GM19467 (cell line): ENCODE measurements around the gene TBC1D10A.
A peak's percentile ranks its signal among the peaks of the same experiment; 100 is the strongest.

Experiments used
- ATAC-seq: cut with Tn5 transposase; IDR thresholded peaks from one replicate; pipeline ENCODE4 v1.9.1; 2021; ENCODE audit warnings: mild to moderate bottlenecking, moderate library complexity; ENCODE audit not compliant: unreplicated experiment

Gene TBC1D10A

DNA sequence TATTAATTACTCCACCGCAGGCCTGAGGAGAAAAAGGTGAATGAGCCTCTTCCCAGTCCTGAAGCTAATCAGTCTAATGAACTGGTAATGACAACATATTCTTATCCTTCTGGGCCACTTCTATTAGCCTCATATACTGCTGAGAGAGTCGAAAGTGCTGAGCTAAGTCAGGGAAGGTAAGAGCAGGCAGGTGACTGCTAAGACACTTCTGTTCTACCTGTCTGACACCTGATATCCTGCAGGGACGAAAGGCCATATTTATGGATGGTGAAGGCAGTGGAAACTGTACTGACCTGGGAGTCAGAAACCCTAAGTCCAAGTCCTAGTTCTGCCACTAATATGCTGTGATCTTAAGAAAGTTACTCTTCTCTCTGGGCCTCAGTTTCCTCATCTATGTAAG is 3.5 kb downstream of the TBC1D10A start:
- ATAC-seq = no peak

DNA sequence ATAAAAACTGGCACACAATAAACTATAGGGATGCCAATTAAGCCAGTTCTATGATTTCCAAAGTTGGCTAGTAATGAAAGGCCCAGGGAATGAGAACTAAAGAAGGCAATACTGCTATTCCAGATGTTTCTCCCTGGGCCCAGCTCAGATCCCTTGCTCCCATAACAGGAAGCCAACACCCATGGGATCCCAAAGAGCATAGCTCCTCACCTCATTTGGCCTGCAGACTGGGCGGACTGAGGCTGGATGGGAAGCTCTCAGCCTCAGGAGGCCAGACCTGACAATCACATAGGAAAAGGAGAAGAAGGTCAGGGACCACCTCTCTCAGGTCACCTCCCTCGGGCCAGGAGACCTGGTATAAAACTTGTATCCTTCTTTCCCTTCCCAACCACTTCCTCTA is 5.3 kb downstream of the TBC1D10A start:
- no peak for ATAC-seq

DNA sequence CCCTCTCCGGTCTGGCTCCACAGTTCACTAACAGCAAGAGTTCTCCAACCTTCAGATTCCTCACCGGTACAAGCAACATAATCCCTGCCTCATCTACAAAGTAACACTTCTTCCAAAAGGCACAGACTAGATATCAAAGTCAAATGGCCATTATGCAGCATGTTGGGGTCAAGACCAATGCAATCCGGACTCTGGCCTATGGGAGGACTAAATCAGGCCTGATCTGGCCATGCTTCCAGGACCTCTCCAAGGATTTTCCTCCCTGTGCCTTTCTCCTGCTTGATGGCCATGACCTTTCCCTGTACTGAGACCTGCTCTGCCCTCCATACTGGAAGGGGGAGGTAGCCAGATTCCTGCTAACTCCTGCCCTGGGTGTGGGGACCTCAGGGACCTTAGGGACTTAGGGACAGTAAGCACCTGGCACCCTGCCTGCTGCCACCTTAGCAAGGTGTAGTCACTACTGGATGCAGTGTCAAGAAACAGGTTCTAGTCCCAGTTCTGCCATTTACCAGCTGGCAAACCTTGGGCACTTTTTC is 6.7 kb downstream of the TBC1D10A start:
- ATAC-seq = no peak

DNA sequence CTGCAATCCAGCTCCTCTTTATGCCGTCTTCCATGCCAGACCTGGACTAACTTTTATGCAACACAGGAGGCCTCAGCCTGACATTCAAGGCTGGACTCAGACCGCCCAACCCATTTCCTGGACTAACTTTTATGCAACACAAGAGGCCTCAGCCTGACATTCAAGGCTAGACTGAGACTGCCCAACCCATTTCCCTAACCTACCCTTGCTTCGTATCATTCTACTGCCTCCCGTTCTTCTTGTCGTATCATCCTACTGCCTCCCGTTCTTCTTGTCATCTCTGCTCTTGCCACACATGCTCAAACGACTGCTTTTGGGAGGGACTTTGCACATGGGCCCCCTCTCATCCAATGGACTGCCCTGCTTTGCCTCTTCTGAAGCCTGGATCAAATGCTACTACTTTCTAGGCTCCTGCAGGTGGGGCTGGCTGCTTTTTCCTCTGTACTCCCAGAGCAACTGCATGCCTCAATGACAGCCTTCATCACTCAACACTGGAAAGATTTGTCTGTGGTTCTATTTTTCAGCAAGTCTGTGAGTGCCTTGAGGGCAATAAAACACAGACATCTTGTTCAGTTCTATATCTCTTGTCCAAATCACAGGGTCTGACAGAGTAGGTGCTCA is 7.8 kb downstream of the TBC1D10A start:
- no peak for ATAC-seq

DNA sequence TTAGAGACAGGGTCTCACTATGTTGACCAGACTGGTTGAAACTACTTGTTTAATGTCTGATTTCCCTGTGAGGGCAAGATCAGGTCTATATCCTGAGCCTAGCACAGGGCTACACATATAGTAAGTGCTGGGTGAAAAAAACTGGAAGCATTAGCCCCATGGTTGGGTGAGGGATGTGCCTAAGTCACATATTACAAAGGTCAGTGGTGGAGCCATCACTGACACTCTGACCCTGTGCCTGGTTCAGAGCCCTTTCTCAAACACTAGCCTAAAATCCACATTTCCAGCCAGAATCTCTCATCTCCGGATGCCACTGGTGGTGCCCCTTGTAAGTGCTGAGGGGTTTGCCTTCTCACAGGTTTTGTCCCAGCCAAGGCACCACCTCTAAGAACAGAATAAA is 9.0 kb downstream of the TBC1D10A start:
- ATAC-seq = no peak

DNA sequence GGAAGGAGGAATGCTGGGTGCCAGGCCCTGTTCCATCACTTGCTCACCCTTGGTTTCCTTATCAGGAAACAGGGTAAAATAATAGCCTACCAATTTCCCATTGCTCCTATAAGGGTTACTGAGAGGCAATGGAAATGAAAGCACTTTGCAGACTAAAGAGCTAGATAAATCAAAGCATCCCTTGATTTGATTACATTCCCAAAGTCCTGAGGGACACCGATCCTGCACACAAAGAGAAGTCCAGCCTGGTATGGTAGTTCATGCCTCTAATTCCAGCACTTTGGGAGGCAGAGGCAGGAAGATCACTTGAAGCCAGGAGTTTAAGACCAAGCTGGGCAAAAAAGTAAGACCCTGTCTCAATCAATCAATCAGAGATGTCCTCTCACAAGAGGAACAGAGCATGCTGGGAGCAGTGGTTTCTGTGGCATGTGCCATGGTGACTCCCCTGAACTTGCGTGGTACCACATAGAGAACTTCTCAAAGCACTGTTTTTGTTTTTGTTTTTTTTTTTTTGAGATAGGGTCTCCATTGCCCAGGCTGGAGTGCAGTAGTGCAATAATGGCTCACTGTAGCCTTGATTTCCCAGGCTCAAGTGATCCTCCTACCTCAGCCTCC is 10.7 kb downstream of the TBC1D10A start:
- ATAC-seq = no peak

DNA sequence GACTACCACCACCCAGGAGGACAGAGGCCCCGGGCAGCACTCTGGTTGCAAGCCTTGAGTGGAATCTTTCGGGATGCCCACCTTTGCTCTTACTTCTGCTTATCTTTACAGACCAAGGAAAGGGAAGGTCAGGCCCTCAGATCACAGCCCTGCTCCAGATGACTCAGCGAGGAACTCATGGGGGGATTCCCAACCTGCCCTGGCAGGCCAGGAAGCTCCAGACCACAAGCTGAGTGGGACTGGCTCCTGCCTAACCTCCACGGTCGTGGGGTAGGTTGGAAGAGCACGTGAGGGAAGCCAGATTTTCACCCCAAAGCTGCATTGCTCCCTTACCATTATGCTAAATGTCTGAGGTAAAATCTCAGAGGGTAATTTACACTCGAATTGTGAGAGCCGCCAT is 11.8 kb downstream of the TBC1D10A start:
- ATAC-seq = no peak

DNA sequence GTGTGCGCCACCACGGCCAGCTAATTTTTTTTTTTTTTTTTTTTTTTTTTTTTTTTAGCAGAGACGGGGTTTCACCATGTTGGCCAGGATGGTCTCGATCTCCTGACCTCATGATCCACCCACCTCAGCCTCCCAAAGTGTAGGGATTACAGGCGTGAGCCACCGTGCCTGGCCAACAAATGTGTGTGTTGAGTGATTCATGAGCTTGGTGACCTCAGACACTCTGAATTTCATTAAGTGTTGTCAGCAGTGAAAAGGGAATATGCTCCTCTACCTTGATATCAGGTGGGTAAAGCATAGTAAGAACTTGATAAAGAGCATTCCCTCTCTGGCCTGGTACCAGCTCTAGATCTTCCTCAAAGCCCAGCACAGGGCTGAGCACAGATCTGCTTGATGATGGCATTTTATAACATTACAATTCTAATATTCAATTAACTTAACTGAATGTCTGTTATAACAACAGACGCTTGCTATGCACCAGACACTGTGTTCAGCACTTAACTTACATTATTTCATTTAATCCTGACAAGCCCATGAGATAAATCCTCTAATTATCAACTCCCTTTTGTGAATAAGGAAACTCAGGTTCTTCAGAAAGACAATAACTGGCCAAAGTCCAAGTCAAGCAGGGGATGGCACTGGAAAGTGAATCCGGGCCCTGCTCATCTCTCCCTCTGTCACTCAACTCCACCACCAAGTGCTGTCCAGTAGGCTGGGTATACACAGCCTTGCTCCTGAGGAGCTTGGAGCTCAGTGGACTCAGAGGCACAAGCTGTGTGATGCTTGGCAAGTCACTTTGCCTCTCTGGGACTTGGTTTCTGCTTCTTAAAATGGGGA is 13.0 kb downstream of the TBC1D10A start:
- no peak for ATAC-seq

DNA sequence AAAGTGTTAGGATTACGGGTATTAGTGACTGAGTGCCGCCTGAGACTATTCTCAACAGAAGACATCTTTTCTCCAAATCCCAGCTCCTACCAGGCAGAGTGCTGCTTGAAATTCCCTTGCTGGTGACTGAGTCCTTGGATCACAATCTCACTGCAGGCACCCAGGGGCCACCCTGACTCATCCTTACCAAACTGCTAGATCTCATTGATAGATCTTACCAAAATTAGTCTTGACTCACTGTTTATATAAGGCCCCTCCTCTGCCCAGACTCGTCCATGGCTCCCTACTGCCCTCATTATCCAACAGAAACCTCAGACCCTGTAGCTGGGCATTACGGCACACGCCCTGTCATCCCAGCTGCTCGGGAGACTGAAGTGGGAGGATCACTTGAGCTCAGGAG is 14.7 kb downstream of the TBC1D10A start:
- ATAC-seq = no peak

DNA sequence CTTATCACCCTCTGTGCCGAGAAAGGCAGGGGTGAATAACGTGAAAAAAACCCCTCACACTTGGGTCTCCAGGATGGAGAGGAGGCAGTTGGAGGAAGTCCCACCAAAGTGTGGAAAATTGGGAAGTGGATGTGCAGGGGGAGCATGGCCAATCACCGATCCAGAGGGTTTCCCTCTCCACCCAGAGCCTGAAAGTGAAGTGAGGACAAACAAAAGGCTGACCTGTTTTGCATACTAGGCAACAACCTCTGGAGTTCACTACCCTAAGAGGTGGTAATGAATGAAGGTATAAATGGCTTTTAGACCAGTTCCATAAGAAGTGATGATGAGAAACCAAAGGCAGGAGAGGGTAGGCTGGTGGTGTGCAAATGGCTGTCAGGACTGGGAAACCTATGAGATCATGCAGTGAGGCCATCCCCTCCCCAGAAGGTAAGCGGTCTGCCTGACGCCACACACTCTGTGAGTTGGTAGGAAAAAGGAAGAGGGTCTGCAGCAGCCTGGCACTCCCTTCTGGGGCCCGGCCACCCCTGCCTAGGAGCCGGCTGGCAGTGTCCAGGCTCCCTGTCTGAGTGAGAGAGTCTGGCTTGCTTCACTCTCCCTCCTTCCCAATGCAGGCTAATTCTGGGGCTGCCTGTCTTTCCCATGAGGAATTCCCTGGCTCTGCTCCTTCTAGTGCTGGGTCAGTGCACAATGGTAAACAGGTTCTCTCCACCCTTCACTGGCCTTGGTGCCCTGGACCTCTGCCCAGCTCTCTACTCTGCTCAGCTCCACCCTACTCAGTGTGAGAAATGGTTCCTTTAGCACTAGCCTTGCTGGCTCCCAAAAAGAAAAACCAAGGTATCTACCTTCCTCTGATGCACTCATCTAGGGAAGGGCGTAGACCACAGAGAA is 15.6 kb downstream of the TBC1D10A start:
- ATAC-seq = no peak

DNA sequence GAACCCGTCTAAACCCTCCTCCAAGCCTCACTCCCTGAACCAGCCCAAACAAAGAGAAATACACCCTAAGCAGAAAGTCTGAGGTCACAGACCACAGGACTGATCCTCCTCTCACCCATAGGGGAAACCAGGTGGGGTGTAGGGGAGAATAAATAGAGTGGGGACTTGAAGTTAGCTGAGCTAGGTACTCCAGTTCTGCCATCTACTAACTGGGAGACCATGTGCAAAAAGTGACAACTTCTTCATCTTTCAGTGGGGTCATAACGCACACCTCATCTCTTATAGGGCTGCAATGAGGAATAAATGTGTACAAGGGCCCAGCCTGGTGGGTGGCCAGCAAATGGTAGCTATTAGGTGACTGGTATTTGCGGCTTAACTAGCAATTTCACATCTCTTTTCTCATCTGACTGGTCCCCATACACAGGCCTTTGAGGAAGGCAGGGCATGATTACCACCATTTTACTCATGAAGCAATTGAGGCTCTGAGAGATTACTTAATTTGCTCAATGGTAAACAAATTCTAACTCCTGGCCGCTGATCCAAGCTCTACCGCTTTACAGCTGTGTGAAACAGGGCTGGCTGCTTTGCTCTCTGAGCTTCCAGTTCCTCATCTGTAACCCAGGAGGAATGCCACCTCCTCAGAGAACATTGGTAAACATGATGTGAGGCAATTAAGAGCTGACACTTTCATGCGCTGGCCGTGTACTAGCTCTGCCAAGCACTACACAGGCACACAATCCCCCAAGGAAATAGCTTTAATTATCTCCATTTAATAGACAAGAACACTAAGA is 16.6 kb downstream of the TBC1D10A start:
- ATAC-seq = no peak

DNA sequence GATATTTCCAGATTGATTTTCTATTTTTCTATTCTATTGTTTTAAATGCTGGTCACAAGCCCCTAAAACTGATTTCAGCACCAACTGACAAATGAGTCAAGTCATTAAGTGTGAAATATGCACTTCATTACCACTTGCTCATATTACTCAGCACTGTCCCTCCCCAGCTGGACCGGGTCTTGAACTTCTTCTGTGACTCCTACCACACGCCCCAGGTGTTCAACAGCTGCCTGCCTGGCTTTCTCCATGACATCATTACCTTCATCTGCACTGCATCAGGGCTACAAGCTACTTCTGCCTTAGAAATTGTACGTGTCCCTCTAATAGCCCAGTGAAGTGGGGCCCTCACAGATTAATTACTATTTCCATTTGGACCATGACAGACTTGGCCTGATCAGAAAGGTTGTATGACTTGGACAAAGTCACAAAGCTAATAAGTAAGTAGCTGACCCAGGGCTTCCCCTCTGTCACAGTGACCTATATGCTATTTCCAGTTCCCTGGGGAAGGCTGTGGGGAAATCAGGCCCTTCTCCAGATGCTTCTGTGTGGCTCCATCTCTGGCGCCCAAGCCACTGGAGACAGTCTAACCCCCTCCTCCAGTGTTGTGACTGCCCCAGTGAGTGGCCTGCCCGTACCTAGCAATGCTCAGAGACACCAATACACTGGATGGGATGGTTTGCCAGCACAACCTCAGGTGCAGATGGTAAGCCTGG is 18.1 kb downstream of the TBC1D10A start:
- peak; percentile 33 for ATAC-seq

DNA sequence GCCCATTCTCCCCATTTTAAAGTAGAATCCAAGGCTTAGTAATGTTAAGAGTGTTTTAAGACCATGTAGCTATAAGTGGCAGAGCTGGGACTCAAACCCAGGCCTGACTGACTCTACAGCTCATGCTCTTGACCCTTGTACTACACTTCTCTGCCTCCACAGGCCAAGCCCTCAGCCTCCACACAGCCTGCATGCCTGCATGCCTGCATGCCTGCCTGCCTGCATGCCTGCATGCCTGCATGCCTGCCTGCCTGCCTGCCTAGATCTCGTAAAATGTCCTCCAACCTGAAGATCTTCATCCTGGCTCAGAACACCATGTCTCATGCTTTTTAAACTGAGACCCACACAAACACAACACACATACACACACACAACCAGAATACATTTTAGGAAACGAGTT is 18.6 kb downstream of the TBC1D10A start:
- ATAC-seq = no peak

DNA sequence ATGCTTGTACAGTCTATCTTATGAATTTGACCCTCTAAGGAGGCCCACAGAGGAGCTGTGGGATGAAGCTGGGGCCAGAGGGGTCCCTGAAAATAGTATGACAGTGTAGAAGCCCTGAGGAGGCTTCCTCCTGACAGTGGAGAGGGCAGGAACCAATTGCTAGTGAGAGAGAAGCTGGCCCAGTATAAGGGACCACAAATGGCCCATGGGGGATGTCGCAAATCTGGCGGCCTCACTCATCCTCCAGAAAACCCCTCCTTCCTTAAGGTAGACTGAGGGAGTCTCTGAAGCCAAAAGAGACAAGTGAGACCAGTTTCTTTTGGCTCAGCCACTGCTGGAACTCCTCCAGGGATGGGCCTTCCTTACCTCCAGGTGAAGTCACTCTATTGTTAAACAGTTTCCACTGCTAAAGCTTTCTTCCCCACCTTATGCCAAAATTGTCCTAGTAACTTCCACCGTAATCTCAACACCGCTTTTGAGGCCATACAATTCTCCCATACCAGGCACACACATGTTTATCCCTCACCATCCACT is 19.6 kb downstream of the TBC1D10A start:
- no peak for ATAC-seq

DNA sequence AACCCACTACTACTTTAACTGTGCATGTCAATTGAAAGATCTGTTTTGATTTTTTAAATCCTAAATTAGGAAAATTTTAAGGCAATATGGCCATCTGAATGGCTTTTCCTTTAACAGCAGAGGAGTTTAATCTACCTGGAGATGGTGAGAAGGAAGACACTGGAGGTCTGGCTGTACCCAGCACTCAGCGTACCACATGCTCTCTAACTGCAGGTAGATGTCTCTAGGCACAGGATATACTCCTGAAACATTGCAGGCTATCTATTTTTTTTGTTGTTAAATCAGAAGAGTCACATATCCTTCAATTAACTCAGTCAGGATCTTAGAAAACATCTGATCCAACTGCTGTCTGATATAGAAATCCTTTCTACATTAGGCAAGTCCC is 20.1 kb downstream of the TBC1D10A start:
- no peak for ATAC-seq

DNA sequence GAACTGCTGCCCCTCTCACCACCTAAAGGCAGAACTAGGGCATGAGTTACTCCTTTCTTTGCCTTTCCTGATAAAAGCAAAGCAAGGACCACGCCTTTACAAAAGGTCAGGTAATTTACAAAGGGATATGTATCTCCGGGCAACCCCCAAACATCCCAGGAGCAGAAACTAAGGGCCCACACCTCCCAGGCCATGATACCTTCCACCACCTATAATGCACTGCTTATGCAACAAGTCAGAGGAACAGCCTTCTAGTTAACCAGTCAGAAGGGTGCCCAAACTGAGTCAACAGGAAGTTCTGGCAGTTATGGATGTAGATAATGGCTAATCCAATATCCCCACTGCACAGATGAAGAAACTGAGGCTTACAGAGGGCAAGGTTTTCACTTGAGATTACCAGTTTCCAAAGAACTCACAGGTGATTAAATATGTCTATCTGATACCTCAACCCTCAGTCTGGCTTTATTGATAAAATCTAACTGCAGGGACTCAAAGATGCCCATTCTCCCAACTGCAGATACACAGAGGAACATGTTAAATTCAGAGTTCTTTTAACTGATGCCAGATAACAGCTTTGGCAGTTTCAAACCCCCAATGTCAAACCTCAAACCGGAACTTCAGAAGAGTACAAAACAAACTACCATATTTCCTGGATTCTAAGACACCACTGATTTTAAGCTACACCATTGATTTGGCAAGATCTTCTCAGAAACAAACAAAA is 20.7 kb downstream of the TBC1D10A start:
- no peak for ATAC-seq

DNA sequence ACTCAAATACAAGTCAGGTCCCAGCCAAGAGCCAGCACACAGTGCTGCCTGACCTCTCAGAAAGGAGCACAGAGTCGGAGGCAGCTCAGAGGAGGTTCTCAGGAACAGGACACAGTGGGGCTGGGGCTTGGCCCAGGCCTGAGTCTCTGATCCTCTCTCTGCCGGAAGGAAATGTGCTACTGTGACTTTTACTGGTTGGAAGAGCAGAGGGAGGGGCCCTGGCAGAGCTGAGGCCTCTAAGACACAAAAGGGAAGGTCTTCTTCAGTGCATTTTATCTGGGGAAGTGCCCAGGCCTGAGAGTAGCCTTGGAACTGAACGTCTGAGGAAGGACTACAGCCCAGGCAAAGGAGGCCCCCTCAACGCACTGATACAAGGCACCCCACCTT is 21.2 kb downstream of the TBC1D10A start:
- no peak for ATAC-seq

DNA sequence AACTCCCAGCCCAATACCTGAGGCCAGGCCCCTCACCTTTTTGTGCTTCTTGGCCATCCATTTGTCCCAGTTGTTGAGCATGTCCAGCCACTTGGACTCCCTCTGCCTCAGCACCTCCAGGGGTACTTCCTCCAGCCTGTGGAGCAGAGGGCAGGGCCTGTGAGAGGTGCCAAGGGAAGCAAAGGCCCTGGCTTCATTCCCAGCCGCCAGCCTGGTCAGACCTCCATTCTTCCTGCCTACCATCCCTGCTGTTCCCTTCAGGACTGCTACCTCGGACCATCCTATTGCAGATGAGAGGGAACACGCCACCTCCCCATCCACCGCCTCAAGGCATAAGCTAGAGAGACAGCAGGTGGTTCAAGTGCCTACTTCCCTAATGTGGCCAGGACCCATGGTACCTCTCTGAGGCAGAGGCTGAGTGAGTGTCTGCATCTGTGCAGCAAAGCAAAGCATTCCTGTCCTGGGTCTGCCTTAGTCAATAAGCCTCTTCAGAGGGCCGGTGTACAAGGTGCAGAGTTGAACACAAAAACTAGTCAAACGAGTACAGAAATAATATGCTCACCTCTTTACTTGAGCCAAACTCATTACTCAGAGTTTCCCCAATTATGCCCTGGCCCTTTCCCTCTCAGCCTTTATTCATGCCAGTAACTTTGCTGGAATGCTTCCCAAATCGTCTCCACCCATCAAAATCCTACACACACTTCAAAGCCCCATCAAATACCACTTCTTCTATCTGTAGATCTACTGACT is 22.1 kb downstream of the TBC1D10A start:
- no peak for ATAC-seq
